Body of pancreas (tissue), 4 donors: ENCODE data around the gene SCP2. TPM values are rescaled to one million over a fixed set of nuclear protein-coding genes. Genes with fewer than 3 reads are reported as not detected.

Experiments used
- ATAC-seq: fragments of 150-250 bp; one replicate; pipeline ENCODE4 v1.9.1; 2016
- DNase-seq, 4 donors: peaks; one replicate each; pipeline ENCODE4 v3.0.0-alpha.2; 2019
- H3K27ac ChIP-seq, 4 donors: fragments of 200-600 bp; sonication (generic); 1 replicate in 3 of 4; 2 replicates in 1 of 4; pipeline versions ENCODE4 v1.5.1 to v1.6.1; 2016 to 2019; ENCODE audit warnings: mild to moderate bottlenecking in 1 of 4, mixed read lengths in 1 of 4, moderate library complexity in 1 of 4
- H3K27me3 ChIP-seq, 2 donors: fragments of 200-600 bp; sonication (generic); one replicate each; pipeline ENCODE4 v1.6.0; 2016; ENCODE audit warnings: mild to moderate bottlenecking in 1 of 2
- H3K36me3 ChIP-seq, 2 donors: fragments of 200-600 bp; sonication (generic); replicated peaks in 1 of 2; 2 replicates each; pipeline ENCODE4 v1.5.1; 2016; ENCODE audit warnings: low read depth in 2 of 2; ENCODE audit not compliant: insufficient read depth in 1 of 2
- H3K4me1 ChIP-seq: fragments of 200-600 bp; sonication (generic); one replicate; pipeline ENCODE4 v1.6.0; 2016
- H3K4me3 ChIP-seq, 2 donors: fragments of 200-600 bp; sonication (generic); 1 replicate in 1 of 2; 2 replicates in 1 of 2; pipeline ENCODE4 v1.5.1; 2016 to 2019
- H3K9me3 ChIP-seq, 3 donors: fragments of 200-600 bp; sonication (generic); 1 replicate in 2 of 3; 2 replicates in 1 of 3; pipeline ENCODE4 v1.5.1; 2016
- POLR2A ChIP-seq, 3 donors: fragments of 450-650 bp; IDR thresholded peaks; one replicate each; pipeline ENCODE4 v1.6.1; 2016; ENCODE audit warnings: antibody characterized with exemption in 3 of 3, mild to moderate bottlenecking in 2 of 3
- WGBS, 2 donors: methylation state at CpG; one replicate each; pipeline ENCODE4 v1.1.5; 2017; 5-methylcytosine and 5-hydroxymethylcytosine counted together
- intact Hi-C: fragments of 100-400 bp; cut with DNase I; formaldehyde crosslinking; loops from one replicate; pipeline ENCODE4 v1.15.1; 2023
- total RNA-seq, 2 donors: library from RNA; depleted of rRNA; stranded (reverse); fragments of >200 nt; gene quantifications; one replicate each; pipeline ENCODE4 v1.1.0, GENCODE V29; 2016
- TF ChIP-seq, protein P1 (sequence below), 7 experiments: fragments of 450-650 bp in 4 of 7; fragments of 200-600 bp in 3 of 7; sonication (generic) in 3 of 7; IDR thresholded peaks; one replicate each; pipeline ENCODE4 v1.5.1; 2016 to 2019; ENCODE audit warnings: antibody characterized with exemption in 7 of 7

The SCP2 gene
- total RNA-seq, 2 donors from 2014 or later: 87.4 to 90.3 TPM

DNA sequence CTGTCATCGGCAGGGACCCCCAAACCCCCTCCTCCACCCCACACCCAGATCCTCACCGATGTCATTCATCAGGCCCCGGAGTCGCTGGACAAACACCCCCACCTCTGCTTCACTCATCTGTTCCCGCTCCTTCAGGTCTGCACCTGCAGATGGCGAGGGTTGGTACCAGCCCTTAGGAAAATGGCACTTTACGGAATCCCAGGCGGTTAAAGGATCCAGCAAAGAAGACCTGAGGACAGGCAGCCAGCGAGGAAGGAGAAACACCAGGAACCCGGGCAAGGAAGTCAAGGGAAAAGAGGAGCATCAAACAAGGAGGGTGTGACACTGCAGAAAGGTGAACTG is 19.3 kb upstream of the SCP2 start:
- WGBS, 2 donors: 88 to 89% methylated on average over 10 of the region's 10 CpGs
- no peak for ATAC-seq

DNA sequence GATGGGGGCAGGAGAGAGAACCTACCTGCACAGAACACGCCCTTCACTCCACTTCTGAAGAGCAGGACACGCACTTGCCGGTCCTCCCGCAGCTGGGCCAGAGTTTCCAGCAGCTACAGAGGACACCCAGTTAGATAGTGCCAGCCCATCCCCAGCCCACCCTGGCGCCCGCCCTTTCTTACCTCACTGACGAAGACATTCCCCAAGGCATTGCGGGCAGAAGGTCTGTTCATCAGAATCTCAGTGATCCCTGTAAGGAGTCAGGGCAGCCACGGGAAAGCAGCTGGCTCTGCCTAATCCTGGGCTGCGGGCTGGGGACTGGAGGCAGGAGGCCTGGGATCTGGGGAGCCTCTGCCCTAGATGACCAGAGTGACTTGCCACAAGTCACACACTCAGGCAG is 15.5 kb upstream of the SCP2 start:
- peaks cover 4% of the 10 kb centered on the region for H3K4me1 ChIP-seq
- DNase-seq (no peak), ATAC-seq (no peak)
- no peak overlapping the region for H3K4me3 ChIP-seq
- intact Hi-C loops: no loop called here
- no peaks in the 10 kb centered on the region for H3K27me3 ChIP-seq
- 95 to 98% methylated on average over 8 to 9 of the region's 10 CpGs for WGBS, 2 donors
- H3K9me3 ChIP-seq: no peaks in the 10 kb centered on the region
- TF ChIP-seq, protein P1, sequence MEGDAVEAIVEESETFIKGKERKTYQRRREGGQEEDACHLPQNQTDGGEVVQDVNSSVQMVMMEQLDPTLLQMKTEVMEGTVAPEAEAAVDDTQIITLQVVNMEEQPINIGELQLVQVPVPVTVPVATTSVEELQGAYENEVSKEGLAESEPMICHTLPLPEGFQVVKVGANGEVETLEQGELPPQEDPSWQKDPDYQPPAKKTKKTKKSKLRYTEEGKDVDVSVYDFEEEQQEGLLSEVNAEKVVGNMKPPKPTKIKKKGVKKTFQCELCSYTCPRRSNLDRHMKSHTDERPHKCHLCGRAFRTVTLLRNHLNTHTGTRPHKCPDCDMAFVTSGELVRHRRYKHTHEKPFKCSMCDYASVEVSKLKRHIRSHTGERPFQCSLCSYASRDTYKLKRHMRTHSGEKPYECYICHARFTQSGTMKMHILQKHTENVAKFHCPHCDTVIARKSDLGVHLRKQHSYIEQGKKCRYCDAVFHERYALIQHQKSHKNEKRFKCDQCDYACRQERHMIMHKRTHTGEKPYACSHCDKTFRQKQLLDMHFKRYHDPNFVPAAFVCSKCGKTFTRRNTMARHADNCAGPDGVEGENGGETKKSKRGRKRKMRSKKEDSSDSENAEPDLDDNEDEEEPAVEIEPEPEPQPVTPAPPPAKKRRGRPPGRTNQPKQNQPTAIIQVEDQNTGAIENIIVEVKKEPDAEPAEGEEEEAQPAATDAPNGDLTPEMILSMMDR (IDR thresholded peaks at IDR 0.05): no peak
- TF ChIP-seq POLR2A (IDR thresholded peaks at IDR 0.05): no peak
- no peaks in the 10 kb centered on the region for H3K36me3 ChIP-seq
- no peak overlapping the region for H3K27ac ChIP-seq

More for the DNA sequence above, 19.3 kb upstream of the SCP2 start:
- TF ChIP-seq, protein P1 (IDR thresholded peaks at IDR 0.05): no peak
- no peak for TF ChIP-seq POLR2A (IDR thresholded peaks at IDR 0.05)
- H3K27me3 ChIP-seq: no peaks in the 10 kb centered on the region
- H3K27ac ChIP-seq: no peak overlapping the region
- no peaks in the 10 kb centered on the region for H3K9me3 ChIP-seq
- H3K4me3 ChIP-seq: no peak overlapping the region
- no peaks in the 10 kb centered on the region for H3K4me1 ChIP-seq
- no peak for DNase-seq
- intact Hi-C loops: no loop called here
- no peaks in the 10 kb centered on the region for H3K36me3 ChIP-seq

DNA sequence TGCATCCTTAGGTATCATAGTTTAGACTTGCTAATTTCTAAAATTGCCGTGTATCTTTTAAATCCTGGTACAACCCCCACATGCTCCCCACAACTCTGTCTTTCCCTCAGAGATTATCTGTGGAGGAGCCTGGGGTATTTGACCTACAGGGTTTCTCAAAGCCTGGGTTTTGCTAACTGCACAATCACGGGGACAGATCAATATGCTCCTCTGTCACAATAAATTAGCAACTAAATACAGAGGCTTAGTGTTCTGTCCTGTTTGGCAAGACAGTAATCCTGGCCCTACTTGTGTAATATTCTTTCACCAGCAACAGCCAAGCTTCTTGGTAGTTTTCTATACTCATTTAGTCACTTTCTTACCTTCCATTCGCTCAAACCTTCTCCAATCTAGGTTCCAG is 14.1 kb upstream of the SCP2 start:
- Histone ChIP-seq H3K4me1 (peaks cover 10% of the 10 kb centered on the region), H3K4me3 (no peak overlapping the region), H3K27ac (no peak overlapping the region), H3K36me3 (no peaks in the 10 kb centered on the region), H3K9me3 (no peaks in the 10 kb centered on the region), H3K27me3 (no peaks in the 10 kb centered on the region)
- intact Hi-C loops: no loop called here
- no peak for ATAC-seq
- DNase-seq: no peak
- TF ChIP-seq, protein P1 (IDR thresholded peaks at IDR 0.05): no peak
- TF ChIP-seq POLR2A (IDR thresholded peaks at IDR 0.05): no peak
- WGBS, 2 donors: 79 to 86% methylated on average over 3 of the region's 3 CpGs

DNA sequence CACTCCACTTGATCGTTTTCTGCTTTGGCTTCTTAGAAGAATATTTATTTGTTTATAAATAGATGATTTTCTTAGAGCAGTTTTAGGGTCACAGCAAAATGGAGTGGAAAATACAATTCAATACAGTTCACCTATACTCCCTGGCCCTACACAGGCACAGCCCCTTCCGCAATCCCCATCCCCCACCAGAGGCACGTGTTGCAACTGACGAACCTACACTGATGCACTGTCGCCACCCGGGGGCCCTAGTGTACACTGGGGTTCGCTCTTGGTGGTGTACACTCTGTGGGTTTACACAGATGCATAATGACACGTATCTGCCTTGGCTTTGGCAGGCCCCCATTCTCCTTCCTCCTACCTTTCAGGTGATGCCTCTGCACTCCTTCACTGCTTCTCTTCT is 13.5 kb upstream of the SCP2 start:
- Histone ChIP-seq H3K27me3 (no peaks in the 10 kb centered on the region), H3K9me3 (no peaks in the 10 kb centered on the region), H3K4me3 (no peak overlapping the region), H3K27ac (no peak overlapping the region), H3K36me3 (no peaks in the 10 kb centered on the region), H3K4me1 (peaks cover 10% of the 10 kb centered on the region)
- intact Hi-C loops: no loop called here
- ATAC-seq (no peak), DNase-seq (no peak)
- WGBS, 2 donors: 77 to 78% methylated on average over 8 of the region's 8 CpGs
- TF ChIP-seq POLR2A (IDR thresholded peaks at IDR 0.05): no peak
- TF ChIP-seq, protein P1 (IDR thresholded peaks at IDR 0.05): no peak

DNA sequence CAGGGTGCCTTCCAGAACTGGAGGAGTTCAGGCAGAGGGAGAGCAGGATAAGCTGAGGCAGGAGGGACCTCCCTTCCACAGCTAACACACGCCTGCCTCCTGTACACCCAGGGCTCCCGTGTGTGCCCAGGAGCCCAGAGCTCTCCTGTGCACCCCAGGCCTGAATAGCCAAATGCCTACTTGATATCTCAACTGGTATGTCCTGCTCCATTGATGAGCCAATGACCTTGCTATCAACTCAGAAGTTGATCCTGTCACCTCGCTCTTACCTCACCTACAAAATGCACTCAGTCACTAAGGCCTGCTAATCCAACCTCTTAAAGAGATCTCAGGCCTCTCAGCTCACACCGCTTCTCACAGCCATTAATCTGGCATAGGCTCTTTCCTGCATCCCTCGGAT is 12.6 kb upstream of the SCP2 start:
- no peaks in the 10 kb centered on the region for H3K36me3 ChIP-seq
- DNase-seq (no peak), ATAC-seq (no peak)
- peaks cover 13% of the 10 kb centered on the region for H3K4me1 ChIP-seq
- H3K4me3 ChIP-seq: no peak overlapping the region
- intact Hi-C loops: no loop called here
- no peaks in the 10 kb centered on the region for H3K9me3 ChIP-seq
- WGBS, 2 donors: 84 to 85% methylated on average over 5 of the region's 5 CpGs
- TF ChIP-seq, protein P1 (IDR thresholded peaks at IDR 0.05): no peak
- no peak for TF ChIP-seq POLR2A (IDR thresholded peaks at IDR 0.05)
- no peaks in the 10 kb centered on the region for H3K27me3 ChIP-seq
- H3K27ac ChIP-seq: no peak overlapping the region
